GM18499 (cell line): ENCODE measurements around the gene BZW1.
A peak's percentile ranks its signal among the peaks of the same experiment; 100 is the strongest.

Experiments used
- ATAC-seq: cut with Tn5 transposase; IDR thresholded peaks from one replicate; pipeline ENCODE4 v1.9.1; 2021; ENCODE audit warnings: moderate number of reproducible peaks; ENCODE audit not compliant: insufficient read depth, unreplicated experiment

The BZW1 gene

GRCh38 chr2:200811333-200812121 is at the start of gene BZW1:
Gene BZW1, plus strand, starts transcription at chr2:200811910. Its CDS starts 1,308 bp downstream, at chr2:200813218.
- ATAC-seq: peak; percentile 47

GRCh38 chr2:200762127-200762526 is 49.6 kb upstream of the BZW1 start:
- no peak for ATAC-seq

GRCh38 chr2:200763422-200763821 is 48.3 kb upstream of the BZW1 start:
- ATAC-seq: no peak

- no peak for ATAC-seq
These were observed 46.4 kb upstream of the BZW1 start for GRCh38 chr2:200765139-200765951.

GRCh38 chr2:200765995-200766660 is 45.6 kb upstream of the BZW1 start:
- no peak for ATAC-seq

GRCh38 chr2:200767111-200767885 is 44.4 kb upstream of the BZW1 start:
- ATAC-seq: no peak

- no peak for ATAC-seq
These were observed 40.9 kb upstream of the BZW1 start for GRCh38 chr2:200770847-200771246.

- no peak for ATAC-seq
These were observed 39.1 kb upstream of the BZW1 start for GRCh38 chr2:200772620-200773019.

GRCh38 chr2:200773083-200773482 is 38.6 kb upstream of the BZW1 start:
- no peak for ATAC-seq

GRCh38 chr2:200774920-200775319 is 36.8 kb upstream of the BZW1 start:
- ATAC-seq: no peak

GRCh38 chr2:200777275-200777674 is 34.4 kb upstream of the BZW1 start:
- ATAC-seq: no peak

- no peak for ATAC-seq
These were observed 33.7 kb upstream of the BZW1 start for GRCh38 chr2:200778038-200778437.

GRCh38 chr2:200779214-200779613 is 32.5 kb upstream of the BZW1 start:
- ATAC-seq: no peak

- ATAC-seq: no peak
These were observed 30.1 kb upstream of the BZW1 start for GRCh38 chr2:200781616-200782015.

GRCh38 chr2:200782251-200782650 is 29.5 kb upstream of the BZW1 start:
- no peak for ATAC-seq

- ATAC-seq: no peak
These were observed 27.5 kb upstream of the BZW1 start for GRCh38 chr2:200784215-200784614.

GRCh38 chr2:200786423-200786822 is 25.3 kb upstream of the BZW1 start:
- ATAC-seq: no peak

GRCh38 chr2:200786826-200787225 is 24.9 kb upstream of the BZW1 start:
- no peak for ATAC-seq

- ATAC-seq: no peak
These were observed 24.2 kb upstream of the BZW1 start for GRCh38 chr2:200787351-200788120.
